ENCODE results near the gene IGFBP5.

The IGFBP5 gene

DNA sequence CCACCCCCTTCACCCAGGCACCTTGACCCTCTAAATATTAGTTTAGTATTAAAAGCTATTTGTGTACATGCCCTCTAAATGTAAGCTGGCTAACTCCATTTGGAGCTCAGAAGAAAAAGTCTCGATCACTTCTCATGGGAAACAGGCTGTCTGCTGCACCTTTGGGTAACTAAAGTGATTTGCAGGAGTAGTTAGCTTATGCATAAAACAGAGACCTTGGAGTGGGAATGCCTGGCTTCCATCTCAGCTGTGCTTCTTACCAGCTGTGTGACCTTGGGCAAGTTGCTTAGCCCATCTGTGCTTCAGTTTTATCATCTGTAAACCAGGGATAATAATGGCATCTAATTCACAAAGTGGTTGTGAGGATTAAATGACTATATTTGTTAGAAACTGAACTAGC, 32.2 kb downstream of the IGFBP5 start:
- no peak for DNase-seq

DNA sequence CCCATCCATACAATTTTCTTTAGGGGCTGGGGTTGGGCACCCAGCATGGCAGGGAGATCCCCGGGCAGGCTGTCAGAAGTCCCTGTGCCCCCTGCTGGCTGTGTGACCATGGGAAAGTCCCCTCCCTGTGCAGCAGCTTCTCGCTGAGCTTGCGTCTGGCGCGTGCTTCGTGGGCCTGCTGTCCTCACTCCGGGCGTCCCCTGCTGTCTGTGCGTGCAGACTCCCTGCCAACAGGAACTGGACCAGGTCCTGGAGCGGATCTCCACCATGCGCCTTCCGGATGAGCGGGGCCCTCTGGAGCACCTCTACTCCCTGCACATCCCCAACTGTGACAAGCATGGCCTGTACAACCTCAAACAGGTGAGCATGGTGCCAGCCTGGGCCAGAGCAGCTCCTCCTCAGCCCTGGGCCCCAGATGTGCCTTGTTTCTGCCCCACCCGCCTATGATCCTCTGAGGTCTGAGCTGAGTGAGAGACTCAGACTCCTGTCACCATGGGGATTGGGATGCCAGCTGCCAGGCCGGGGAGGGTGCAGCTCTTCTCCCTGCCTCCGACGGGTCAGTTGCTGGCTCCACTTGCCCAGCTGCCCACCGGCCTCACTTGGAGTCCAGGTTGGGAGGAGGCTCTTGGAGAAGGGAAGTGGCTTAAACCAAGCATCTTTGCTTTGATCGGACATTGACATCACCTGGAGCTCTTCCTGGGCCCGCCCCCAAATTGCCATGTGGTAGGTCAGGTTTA, 33.5 kb downstream of the IGFBP5 start:
- no peak for DNase-seq

DNA sequence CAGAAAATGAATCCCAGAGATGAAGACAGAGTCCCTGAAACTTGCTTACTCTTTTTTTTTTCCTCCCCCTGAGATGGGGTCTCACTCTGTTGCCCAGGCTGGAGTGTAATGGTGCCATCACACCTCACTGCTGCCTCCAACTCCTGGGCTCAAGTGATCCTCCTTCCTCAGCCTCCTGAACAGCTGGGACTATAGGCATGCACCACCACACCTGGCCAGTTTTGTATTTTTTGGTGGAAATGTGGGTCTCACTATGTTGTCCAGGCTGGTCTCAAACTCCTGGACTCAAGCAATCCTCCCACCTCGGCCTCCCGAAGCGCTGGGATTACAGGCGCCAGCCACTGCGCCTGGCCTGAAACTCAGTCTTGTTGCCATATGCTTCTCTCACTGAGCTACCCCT, 34.3 kb downstream of the IGFBP5 start:
- DNase-seq, result no peak

DNA sequence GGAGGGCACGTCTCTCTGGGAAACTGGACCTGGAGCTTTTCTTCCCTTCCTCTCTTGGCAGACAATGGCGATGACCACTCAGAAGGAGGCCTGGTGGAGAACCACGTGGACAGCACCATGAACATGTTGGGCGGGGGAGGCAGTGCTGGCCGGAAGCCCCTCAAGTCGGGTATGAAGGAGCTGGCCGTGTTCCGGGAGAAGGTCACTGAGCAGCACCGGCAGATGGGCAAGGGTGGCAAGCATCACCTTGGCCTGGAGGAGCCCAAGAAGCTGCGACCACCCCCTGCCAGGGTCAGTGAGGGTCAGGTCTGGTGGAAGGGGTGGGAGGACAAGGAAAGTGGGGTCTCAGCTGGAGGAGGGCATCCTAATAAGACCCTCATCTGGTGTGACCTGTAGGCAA, 34.9 kb downstream of the IGFBP5 start:
- DNase-seq, result no peak

DNA sequence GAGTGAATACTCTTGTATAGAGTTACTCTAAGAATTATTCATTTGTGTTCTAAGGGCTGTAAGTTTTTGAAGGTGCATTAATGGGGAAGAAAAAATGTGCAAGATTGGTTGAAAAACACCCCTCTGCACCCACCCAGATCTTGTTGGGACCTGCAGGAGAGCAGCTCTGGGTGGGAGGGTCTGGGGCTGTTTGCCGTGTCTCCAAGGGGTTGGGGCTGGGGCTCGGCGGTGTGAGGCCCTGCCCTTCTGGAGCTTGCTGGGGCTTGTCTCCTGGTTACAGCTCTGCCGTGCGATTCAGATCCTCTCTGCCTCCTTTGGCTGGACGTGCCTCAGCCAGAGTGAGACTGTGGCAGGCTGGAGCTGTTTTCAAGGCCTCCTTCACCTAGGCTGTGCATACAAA, 36.1 kb downstream of the IGFBP5 start:
- DNase-seq, result no peak

DNA sequence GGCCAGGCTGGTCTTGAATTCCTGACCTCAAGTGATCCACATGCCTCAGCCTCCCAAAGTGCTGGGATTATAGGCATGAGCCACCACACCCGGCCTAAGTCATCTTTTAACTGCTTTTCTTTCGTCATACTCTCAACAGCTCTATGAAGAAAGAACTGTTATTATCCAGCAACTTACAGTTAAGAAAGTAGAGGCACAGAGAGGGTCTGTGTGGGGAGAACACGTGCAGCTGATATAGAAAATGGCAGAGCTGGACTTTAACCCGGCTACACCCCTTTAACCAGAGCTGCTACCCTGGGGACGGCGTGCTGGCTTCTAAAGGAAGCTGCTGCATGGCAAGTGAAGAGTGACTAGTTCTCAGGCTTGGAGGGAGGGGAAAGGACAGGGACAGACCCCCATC, 36.6 kb downstream of the IGFBP5 start:
- DNase-seq, result no peak

DNA sequence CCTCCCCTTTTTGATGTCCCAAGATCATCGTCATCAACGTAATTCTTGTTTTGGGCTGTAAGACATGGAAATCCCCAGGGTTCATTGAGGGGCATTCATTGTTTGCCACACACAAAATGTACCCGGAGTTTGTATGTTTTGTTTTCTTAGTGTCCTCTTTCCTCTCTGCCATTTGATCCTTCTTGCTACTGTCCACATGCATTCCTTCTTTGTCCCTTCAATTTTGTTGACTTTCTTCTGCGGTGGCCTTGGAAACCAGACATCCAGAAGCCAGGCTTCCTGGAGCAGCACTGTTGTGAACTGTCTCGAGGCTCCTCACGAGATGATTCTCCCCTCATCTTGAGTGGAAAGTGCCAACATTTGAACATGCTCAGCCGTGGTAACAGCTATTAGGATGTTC, 37.4 kb downstream of the IGFBP5 start:
- no peak for DNase-seq

DNA sequence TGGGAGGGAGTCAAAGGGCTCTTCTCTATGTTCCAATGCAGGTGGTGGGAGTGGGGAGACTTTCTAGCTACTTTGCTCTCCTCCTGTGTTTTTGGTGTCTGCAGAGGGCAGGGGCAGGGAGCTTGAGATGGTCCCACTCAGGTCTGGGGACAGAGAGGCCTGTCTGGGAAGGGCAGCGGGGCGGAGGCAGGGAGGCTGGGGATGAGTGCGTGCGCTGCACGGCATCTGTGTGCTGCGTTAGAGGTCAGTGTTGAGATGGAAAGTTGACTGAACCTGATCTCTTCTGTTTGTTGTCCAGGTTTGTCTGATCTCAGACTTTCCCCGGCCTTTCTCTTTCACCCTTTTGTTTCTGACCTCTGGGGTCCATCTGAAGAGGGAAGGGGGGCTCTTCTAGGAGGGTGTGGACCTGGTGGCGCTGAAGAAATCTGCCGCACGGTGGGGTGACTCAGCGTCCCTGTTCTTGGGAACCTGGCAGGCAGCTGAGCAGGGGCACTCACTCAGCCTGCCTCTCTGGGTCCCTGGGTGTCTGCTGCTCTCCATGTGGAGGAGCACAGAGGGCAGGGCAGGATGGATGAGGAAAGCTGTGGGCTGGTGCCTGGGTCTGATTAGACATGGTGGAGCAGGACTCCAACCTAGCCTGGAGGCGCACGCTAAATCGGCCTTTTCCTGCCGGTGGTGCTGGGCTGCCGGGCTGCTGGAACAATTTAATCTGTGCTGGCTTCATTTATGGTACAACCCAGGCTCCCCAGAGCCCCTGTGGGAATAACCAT, 38.1 kb downstream of the IGFBP5 start:
- no peak for DNase-seq

DNA sequence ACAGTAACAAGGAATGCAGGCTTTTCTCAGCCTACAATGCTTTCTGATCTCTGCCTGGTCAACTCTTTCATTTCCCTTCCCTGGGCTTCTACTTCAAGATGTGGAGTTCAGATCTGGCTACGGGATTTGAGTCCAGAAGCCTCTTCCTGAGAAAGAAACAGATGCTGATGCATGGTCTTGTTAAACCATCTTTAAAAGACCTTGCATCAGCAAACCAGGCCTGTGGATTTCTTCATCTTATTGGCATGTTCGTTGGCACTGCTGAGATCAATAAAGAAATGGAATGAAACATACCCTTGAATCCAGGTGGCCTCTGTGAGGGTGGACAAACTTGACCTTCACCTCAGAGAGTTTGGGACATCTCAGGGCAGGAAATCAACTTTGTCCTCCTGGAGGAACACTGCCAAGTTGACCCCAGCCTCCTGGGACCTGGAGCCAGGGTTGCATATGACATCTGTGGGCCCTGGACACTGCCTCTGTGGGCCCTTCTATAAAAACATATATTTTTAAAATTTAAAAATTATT, 40.8 kb downstream of the IGFBP5 start:
- no peak for DNase-seq

DNA sequence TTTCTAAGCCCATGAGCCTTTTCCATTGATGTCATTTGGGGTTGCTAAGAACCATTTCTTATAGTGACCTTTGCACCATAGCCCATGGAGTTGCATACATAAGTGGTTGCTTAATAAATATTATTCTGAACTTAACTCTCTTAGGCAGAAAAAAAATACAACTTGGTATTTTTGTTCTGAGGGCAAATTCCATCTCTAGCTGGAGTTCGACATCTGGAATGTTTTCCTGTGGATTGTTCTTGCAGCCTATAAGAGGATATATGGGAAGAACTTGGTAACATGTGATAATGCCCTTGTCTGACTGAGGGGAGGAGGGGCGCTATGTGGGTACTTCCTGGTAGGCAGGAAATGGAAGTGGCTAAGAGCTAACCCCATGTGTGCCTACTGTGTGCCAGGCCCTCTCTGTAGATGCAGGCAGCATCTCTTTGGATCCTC, 41.4 kb downstream of the IGFBP5 start:
- no peak for DNase-seq

DNA sequence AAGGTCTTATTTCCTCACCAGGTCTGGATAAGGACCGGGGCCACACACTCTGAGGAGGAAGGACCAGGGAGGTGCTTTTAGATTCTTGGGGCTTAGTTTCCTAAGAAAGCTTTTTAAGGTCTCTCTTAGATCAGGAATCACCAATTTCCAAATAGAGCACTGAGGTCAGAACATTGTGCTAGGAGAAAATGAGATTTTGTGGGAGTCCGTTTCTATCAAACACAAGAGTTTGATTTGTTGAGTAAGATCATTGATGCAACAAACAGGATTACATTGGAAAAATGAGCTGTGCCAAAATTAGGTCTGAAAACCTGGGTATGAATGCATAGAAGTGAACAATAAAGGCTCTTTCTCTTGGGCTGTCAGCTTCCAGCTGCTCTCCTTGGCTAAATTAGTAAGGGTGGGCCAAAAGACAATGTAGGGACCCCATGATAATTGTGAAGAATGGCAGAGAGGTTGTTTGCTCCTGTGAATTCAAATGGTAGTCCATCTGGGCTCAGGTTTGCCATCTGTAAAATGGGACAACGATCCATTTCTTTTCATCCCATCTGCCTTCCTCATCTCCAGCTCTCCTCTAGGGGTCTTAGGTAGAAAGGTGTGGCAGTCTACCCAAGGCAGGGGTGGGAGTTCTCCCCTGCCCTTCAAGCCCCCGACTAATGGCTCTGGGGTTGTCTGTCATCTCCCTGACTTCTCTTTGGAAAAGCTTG, 42.1 kb downstream of the IGFBP5 start:
- no peak for DNase-seq

DNA sequence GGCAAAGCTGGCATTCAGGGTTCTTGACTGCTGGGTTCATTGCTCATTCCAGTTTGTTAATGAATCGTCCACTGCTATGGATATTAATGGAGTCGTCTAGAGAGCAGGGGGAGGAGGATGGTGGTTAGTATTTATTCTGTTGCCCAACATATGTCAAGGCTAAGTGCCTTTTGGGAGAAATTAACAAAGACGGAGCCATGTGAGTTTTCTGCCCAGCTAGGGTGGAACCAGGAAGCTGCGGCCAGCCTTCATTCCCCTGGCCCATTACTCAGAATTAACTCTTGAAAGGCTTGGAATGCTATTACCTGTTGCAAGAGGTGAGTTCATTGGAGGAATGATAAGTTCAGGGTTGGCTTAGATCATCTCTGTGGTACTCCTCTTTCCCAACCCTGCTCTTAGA, 42.8 kb downstream of the IGFBP5 start:
- no peak for DNase-seq

DNA sequence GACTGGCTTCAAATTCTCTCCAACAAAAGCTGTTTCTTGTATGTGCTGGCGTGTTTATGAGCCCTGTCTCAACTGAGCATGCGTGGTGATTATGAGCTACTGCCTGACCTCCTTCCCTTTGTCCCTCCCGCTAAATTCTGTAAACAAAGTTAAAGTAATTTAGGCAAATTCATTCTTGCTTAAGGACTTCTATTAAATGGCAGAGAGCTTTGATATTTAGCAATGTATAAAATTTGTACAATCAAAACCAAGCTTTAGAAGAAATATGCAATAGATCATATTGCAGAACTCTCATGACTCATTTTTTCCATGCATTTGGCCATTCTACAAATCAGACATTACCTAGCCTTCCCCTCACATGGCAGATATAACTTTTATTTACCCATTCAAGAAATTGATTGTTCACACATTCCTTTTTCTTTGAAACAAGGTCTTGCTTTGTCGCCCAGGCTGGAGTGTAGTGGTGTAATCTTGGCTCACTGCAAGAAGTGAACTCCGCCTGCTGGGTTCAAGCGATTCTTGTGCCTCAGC, 43.9 kb downstream of the IGFBP5 start:
- no peak for DNase-seq

DNA sequence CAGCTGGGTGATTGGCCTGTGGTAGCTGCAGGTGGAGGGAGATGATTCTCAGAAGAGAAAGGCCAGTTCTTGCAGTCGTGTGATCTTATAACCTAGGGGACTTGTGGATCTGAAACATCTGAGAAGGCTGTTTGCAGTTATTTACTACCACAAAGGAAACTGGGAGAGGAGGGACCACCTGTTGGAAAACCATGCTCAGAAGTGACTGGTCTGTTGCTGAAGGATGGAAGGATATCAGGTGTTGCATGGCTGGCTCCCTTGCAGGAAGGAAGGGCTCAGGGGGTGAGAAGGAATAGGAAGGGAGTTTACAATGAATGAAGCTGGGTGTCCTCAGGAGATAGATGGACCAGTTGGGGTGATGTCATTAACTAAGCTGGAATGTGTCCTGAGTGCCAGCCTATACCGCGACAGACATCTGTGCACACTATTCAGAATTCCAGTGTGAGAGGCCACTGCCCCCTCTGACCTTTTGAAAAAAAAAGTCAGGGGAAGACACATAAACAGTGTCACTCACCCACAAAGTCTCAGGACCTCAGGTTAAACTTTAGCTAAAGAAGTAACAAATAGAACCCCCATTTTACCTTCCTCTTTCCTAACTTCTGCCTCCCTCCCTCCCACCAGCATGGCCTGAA, 44.6 kb downstream of the IGFBP5 start:
- DNase-seq, result no peak

DNA sequence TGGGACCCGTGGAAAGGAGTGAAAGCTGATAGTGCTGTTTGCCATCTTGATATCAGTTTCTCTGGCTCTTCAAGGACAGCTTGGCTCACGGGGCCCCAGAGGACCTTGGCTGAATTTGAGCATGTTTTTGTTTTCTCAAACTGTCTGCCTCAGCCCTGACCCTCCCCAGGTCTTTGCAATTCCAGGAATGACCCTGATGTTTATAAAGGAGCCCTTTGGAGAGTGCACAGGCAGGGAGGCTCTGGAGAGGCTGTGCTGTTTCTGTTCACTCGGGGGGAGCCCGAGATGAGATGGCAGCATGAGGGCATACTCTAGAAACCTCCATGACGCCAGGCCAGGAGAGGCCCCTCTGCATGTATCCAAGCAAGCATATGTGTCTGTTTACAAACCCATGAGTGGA, 45.8 kb downstream of the IGFBP5 start:
- DNase-seq, result no peak

DNA sequence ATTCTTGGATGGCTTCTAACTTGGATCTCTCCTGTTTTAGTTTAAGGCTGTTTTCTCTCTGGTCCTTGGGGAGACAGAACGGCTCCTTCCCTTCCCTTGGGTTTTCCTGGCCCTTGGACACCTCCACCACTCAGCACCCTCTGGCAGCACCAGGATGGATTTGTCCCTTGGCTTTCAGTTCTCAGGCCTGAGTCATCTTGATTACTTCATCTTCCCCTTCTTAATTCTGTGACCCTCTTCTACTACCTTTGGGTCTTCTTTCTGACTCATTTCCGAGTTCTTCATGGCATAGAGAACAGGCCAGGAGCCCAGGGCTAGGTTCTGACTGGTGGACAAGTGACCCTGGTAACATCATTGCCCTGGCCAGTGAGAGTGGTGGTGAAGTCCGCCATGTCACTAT, 47.2 kb downstream of the IGFBP5 start:
- no peak for DNase-seq

DNA sequence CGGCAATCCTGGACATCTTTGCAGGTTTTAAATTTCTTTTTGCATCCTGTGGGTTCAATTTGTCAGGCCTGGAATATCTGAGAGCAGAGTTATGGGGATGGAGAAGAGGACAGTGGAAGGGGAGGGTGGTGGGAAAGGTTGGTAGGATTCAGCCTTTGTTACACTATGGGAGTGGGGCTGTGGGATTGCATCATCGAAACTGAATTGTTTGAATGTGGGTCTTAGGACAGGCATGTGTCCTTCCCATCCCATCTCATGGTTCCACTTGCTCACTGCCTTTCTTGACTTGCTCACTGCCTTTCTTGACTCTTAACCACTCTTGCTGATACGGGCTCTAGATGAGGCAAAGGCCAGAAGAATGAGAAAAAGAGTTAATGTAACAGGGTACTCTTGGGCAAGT, 49.2 kb downstream of the IGFBP5 start:
- DNase-seq, result no peak

DNA sequence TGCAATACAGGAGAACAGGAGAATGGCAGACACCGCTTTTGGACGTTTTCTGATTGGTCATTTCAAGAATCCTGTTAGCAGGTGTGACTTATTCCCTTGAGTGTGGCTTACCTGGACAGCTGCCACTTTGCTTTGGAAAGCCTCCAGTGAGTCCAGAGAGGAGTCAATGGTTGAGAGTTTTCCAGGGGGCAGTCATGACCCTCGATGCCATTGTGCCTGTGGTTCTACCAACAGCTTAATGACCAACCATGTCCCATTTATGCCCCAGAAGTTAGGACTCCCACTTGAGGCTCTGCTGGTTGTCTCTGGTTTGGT, 49.8 kb downstream of the IGFBP5 start:
- no peak for DNase-seq

DNA sequence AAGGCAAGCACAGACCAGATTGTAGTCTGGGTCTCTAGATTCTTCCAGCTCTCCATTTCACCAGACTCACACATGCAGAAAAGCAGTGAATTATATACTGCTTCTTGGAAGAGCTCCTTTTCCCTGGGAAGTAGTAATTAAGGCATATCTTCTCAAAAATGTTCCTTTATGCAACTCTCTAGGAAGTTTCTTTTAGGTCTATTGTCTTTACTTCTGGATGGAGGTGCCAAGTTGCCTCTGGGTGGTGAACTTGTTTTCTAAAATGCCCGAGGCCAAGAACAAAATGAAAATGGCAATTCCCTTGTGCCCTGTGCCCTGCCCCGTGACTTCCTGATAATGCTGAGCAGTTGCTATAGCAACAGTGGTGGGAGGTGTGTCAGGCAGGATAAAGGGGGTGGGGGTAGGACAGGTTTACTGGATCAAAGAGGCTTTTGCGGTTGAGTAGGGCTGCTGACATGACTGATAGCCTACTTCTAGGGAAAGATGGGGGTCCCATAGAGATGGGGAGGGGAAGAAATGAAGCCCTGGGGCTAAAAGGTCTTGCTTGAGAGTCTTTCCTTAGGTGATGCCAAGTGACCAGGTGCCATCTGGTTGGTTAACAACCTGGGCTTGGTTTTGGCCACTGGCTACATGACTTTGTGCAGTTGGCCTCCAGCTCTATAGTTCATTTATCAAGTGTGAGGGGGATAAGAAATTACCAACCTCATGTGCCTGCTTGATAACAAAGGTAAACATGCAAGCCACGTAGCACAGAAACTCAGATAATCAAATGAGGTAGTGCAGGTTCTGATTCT, 50.3 kb downstream of the IGFBP5 start:
- DNase-seq, result no peak

DNA sequence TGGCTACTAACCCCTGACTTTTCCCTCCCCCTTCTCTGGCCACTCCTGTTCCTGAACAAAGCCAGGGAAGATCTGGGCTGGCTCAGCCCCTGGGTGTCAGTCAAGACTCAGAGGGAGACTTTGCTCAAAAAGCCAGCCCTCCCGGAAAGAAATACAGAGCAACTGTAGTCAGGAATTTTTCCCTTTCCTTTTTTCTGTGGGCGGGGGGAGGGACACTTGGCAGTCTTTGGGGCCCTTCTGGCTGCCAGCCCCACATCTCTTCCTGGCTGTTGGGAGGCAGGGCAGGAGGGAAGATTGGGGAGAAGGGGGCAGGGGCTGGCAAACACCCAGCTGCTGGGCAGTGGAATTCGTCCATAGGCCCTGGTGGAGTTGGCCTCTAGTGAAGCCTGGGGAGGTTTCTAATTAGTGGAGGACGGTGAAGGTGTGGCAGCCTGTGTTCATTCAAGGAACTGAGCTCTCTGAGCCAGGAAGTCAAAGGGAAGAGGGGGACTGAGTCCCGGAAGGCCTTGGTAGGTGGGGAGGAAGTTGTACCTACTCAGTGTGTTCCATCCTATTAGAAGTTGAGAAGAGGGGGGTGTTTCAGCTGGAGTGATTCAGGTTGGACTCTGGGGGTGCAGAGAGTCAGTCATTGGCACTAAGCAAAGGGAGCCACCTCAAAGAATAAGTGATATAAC, 51.2 kb downstream of the IGFBP5 start:
- DNase-seq, result no peak

DNA sequence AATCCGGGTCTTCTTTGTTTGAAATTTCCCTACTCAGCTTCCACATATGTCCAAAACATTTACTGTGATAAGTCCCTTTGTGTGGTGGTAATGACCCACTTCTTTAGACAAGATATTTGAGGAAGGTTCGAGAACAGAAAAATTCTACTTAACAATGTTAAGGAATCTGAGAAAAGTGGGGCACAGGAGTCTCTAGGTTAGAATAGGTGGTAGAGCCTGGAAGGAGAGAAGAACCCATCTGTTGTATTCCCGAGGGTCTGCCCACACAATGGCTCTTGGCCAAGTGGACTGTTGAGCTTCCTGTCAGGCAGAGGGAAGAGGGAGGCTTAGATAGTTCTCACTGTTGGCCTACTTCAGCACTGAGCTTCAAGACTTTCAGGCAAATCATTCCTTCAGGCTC, 57.9 kb downstream of the IGFBP5 start:
- no peak for DNase-seq

All from T-helper 9 cell (primary cell).